ENCODE data around the gene PRR19.

GRCh38 chr19:42322305-42322704, 20.4 kb downstream of the PRR19 start:
- no peak for TF ChIP-seq EP300 (IDR thresholded peaks at IDR 0.05; ENCODE audit: borderline replicate concordance)
- no peak for TF ChIP-seq MAX (IDR thresholded peaks at IDR 0.05)
- TF ChIP-seq NFIC (IDR thresholded peaks at IDR 0.05): no peak
- TF ChIP-seq FOXM1 (IDR thresholded peaks at IDR 0.05; ENCODE audit: borderline replicate concordance, low read depth): no peak
- TF ChIP-seq EGR1 (IDR thresholded peaks at IDR 0.05): no peak
- no peak for TF ChIP-seq TAF1 (IDR thresholded peaks at IDR 0.05; ENCODE audit: low read depth)
- no peak for TF ChIP-seq USF1 (IDR thresholded peaks at IDR 0.05)
- no peak for TF ChIP-seq REST (IDR thresholded peaks at IDR 0.05; ENCODE audit: low read depth)
